Esophagus muscularis mucosa (tissue), 4 donors: Measurements from ENCODE around the gene NRAP. TPM values are rescaled to one million over a fixed set of nuclear protein-coding genes. Genes with fewer than 3 reads are reported as not detected.

Experiments used
- DNase-seq: peaks from one replicate; pipeline ENCODE4 v3.0.0-alpha.2; 2017; ENCODE audit errors: extremely low spot score
- H3K27ac ChIP-seq, 4 donors: fragments of 200-600 bp; sonication (generic); replicated peaks in 1 of 4; 1 replicate in 3 of 4; 2 replicates in 1 of 4; pipeline ENCODE4 v1.5.1; 2016 to 2019; ENCODE audit warnings: mild to moderate bottlenecking in 1 of 4
- H3K27me3 ChIP-seq, 4 donors: fragments of 200-600 bp; sonication (generic); one replicate each; pipeline versions ENCODE4 v1.5.1 to v1.6.0; 2016 to 2019
- H3K36me3 ChIP-seq, 4 donors: fragments of 200-600 bp; sonication (generic); one replicate each; pipeline ENCODE4 v1.5.1; 2016 to 2019
- H3K4me1 ChIP-seq, 4 donors: fragments of 200-600 bp; sonication (generic); one replicate each; pipeline ENCODE4 v1.5.1; 2016 to 2019
- H3K4me3 ChIP-seq, 4 donors: fragments of 200-600 bp; sonication (generic); 1 replicate in 2 of 4; 2 replicates in 2 of 4; pipeline ENCODE4 v1.5.1; 2016 to 2019; ENCODE audit warnings: mild to moderate bottlenecking in 4 of 4, moderate library complexity in 1 of 4
- H3K9me3 ChIP-seq, 4 donors: fragments of 200-600 bp; sonication (generic); 1 replicate in 3 of 4; 2 replicates in 1 of 4; pipeline ENCODE4 v1.5.1; 2016 to 2019
- EP300 ChIP-seq: sonication (generic); formaldehyde crosslinking; IDR thresholded peaks from one replicate; pipeline ENCODE4 v1.6.1; 2017; ENCODE audit warnings: antibody characterized with exemption
- POLR2A ChIP-seq: fragments of 450-650 bp; IDR thresholded peaks from one replicate; pipeline ENCODE4 v1.6.1; 2017; ENCODE audit warnings: antibody characterized with exemption, moderate library complexity, mild to moderate bottlenecking, low read depth
- POLR2AphosphoS5 ChIP-seq, 2 donors: sonication (generic); formaldehyde crosslinking; IDR thresholded peaks; one replicate each; pipeline ENCODE4 v1.6.1; 2017; ENCODE audit warnings: antibody characterized with exemption in 2 of 2
- WGBS: methylation state at CpG from one replicate; pipeline ENCODE4 v1.1.5; 2018; 5-methylcytosine and 5-hydroxymethylcytosine counted together
- intact Hi-C: fragments of 100-400 bp; cut with DNase I; formaldehyde crosslinking; loops from one replicate; pipeline ENCODE4 v1.15.1; 2023
- total RNA-seq, 4 donors: library from RNA; depleted of rRNA; stranded (reverse); fragments of >200 nt; gene quantifications; one replicate each; pipeline versions ENCODE4 v1.1.0 to v1.2.1, GENCODE V29; 2016
- TF ChIP-seq, protein P1 (sequence below), 3 experiments: fragments of 200-600 bp in 2 of 3; fragments of 450-650 bp in 1 of 3; sonication (generic) in 2 of 3; IDR thresholded peaks; one replicate each; pipeline ENCODE4 v1.5.1; 2017 to 2019; ENCODE audit warnings: antibody characterized with exemption in 3 of 3, mild to moderate bottlenecking in 2 of 3, moderate library complexity in 1 of 3

The NRAP gene
- total RNA-seq, 4 donors from 2014 or later: not detected

- 83% methylated on average over 3 of the region's 3 CpGs for WGBS
- DNase-seq: no peak
- no peak overlapping the region for H3K27ac ChIP-seq
Measured at GRCh38 chr10:113639966-113640365, 23.9 kb downstream of the NRAP start.

DNA sequence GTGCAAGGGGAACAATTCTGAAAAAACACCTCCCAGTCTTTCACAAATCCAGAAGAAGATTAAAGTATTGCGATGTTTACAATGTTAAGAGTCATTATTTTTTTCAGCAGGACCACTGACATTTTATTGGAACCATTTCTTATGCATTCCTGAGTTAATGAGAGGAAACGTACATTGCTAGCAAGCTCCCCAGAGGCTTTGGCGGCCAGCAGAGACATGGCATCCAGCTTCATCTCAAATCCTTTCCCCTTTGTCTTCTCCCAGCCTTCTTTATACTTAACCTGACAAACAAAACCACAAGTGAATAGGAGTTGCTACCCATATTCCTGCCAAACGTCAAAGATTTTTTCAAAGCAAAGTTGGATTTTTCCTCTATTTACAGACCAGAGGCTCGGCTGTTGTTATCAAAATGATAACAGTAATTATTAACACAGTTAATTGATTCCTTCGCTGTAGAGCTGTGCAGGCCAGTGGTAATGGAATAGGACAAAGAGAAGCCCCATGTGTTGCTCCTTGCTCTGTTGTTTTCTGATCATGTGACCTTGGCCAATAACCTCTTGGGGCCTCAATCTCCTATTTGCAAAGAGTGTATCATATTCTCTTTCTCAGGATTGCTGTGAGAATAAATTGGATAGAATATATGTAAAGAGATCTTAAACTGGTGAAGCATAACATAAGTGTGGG is 32.0 kb downstream of the NRAP start:
- Histone ChIP-seq H3K4me3 (no peak overlapping the region), H3K27me3 (no peaks in the 10 kb centered on the region), H3K4me1 (peaks cover 22 to 42% (median 33%) of the 10 kb centered on the region in 4 donors), H3K9me3 (no peaks in the 10 kb centered on the region), H3K27ac (no peak overlapping the region), H3K36me3 (peaks cover 0 to 64% (median 0%) of the 10 kb centered on the region in 4 donors)
- intact Hi-C loops: no loop called here
- TF ChIP-seq, protein P1, sequence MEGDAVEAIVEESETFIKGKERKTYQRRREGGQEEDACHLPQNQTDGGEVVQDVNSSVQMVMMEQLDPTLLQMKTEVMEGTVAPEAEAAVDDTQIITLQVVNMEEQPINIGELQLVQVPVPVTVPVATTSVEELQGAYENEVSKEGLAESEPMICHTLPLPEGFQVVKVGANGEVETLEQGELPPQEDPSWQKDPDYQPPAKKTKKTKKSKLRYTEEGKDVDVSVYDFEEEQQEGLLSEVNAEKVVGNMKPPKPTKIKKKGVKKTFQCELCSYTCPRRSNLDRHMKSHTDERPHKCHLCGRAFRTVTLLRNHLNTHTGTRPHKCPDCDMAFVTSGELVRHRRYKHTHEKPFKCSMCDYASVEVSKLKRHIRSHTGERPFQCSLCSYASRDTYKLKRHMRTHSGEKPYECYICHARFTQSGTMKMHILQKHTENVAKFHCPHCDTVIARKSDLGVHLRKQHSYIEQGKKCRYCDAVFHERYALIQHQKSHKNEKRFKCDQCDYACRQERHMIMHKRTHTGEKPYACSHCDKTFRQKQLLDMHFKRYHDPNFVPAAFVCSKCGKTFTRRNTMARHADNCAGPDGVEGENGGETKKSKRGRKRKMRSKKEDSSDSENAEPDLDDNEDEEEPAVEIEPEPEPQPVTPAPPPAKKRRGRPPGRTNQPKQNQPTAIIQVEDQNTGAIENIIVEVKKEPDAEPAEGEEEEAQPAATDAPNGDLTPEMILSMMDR (IDR thresholded peaks at IDR 0.05): no peak
- no peak for TF ChIP-seq POLR2A
- TF ChIP-seq POLR2AphosphoS5 (IDR thresholded peaks at IDR 0.05): no peak
- no peak for TF ChIP-seq EP300
- DNase-seq: no peak
- WGBS: 59% methylated on average over 6 of the region's 6 CpGs

More at GRCh38 chr10:113639966-113640365, 23.9 kb downstream of the NRAP start:
- intact Hi-C loops: no loop called here
- H3K9me3 ChIP-seq: no peaks in the 10 kb centered on the region
- H3K4me1 ChIP-seq: peaks cover 0 to 14% (median 7%) of the 10 kb centered on the region in 4 donors
- peaks cover 0 to 45% (median 0%) of the 10 kb centered on the region in 4 donors for H3K36me3 ChIP-seq
- no peak for TF ChIP-seq POLR2A
- no peak overlapping the region for H3K4me3 ChIP-seq
- H3K27me3 ChIP-seq: no peaks in the 10 kb centered on the region

DNA sequence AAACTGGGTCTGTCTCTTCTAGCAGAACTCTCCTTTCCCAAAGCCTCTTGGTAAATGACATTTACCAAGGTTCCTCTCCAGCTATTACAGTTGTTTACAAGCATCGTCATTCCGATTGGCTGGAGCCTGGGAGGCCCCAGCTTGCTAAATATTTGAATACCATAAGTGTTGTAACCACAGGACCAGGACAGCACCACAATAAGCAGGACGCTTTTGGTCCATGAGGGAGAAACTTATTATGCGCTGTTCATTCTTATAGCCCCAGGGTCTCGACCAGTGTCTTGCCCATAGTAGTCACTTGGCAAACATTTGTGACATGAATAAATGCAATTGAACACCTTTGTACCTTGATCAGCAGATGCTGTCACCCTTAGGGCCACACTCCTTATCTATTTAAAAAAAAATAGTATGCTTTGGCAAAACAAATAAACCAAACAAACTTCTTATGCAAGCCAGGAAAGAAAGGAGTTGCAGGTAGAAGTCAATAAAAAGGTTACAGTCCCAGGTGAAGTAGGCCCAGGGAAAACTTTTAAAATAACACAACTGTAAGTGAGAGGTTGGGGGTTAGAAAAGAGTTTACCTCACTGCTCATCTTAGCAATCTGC is 32.8 kb downstream of the NRAP start:
- TF ChIP-seq, protein P1 (IDR thresholded peaks at IDR 0.05): no peak
- TF ChIP-seq POLR2AphosphoS5 (IDR thresholded peaks at IDR 0.05) (no peak), EP300 (no peak), POLR2A (no peak)
- H3K4me1 ChIP-seq: peaks cover 22 to 44% (median 35%) of the 10 kb centered on the region in 4 donors
- no peak for DNase-seq
- no peak overlapping the region for H3K4me3 ChIP-seq
- intact Hi-C loops: no loop called here
- 100% methylated on average over 5 of the region's 5 CpGs for WGBS
- H3K36me3 ChIP-seq: peaks cover 0 to 64% (median 0%) of the 10 kb centered on the region in 4 donors
- H3K27ac ChIP-seq: no peak overlapping the region
- no peaks in the 10 kb centered on the region for H3K27me3 ChIP-seq
- H3K9me3 ChIP-seq: no peaks in the 10 kb centered on the region

GRCh38 chr10:113628607-113629153 is 35.2 kb downstream of the NRAP start:
- no peaks in the 10 kb centered on the region for H3K9me3 ChIP-seq
- H3K27ac ChIP-seq: no peak overlapping the region
- no peaks in the 10 kb centered on the region for H3K27me3 ChIP-seq
- H3K36me3 ChIP-seq: peaks cover 0 to 74% (median 0%) of the 10 kb centered on the region in 4 donors
- intact Hi-C loops: no loop called here
- H3K4me3 ChIP-seq: no peak overlapping the region
- no peak for DNase-seq
- H3K4me1 ChIP-seq: peaks cover 22 to 44% (median 35%) of the 10 kb centered on the region in 4 donors
- TF ChIP-seq POLR2AphosphoS5 (IDR thresholded peaks at IDR 0.05): no peak
- TF ChIP-seq, protein P1 (IDR thresholded peaks at IDR 0.05): no peak
- no peak for TF ChIP-seq EP300
- TF ChIP-seq POLR2A: no peak
- WGBS: 86% methylated on average over 2 of the region's 2 CpGs

DNA sequence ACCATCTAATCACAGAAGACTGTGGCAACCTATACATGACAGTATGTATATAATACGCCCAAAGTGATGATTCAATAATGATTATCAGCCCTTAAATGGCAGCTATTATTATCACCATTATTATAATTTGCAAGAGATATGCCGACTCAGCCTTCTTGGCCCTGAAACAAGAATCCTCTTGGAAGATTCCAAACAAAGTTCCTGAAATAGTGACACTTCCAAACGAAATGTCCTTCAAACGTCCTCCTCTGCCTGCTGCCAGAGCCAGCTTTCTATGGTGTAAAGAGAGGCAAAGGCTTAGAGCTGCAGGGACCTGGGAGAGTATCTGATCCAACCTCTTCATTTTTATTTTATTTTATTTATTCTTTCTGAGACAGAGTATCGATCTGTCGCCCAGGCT is 36.0 kb downstream of the NRAP start:
- Histone ChIP-seq H3K9me3 (no peaks in the 10 kb centered on the region), H3K36me3 (peaks cover 0 to 74% (median 0%) of the 10 kb centered on the region in 4 donors), H3K4me1 (peaks cover 22 to 44% (median 35%) of the 10 kb centered on the region in 4 donors), H3K4me3 (no peak overlapping the region), H3K27me3 (no peaks in the 10 kb centered on the region), H3K27ac (no peak overlapping the region)
- intact Hi-C loops: no loop called here
- no peak for DNase-seq
- 45% methylated on average over 6 of the region's 6 CpGs for WGBS
- TF ChIP-seq POLR2A: no peak
